H1 (cell line): Measurements from ENCODE around the gene UPB1. TPM values are rescaled to one million over a fixed set of nuclear protein-coding genes. Genes with fewer than 3 reads are reported as not detected.

Experiments
- CTCF ChIA-PET: fragments of 300-600 bp; sonication (Branson Sonifier 250); formaldehyde crosslinking; loops from one replicate; lab custom pipeline; 2021; ENCODE audit not compliant: partially characterized antibody; lab: Charles Lee
- POLR2A ChIA-PET: fragments of 300-600 bp; sonication (Branson Sonifier 250); formaldehyde crosslinking; loops from one replicate; lab custom pipeline; 2021; ENCODE audit warnings: inconsistent platforms; ENCODE audit not compliant: partially characterized antibody; lab: Charles Lee
- DNase-seq, 2 experiments: peaks; one replicate each; pipeline versions ENCODE4 v3.0.0 to v3.0.0-alpha.2; 2010 to 2022; ENCODE audit warnings: low spot score in 2 of 2, low read depth in 1 of 2, mixed read lengths in 1 of 2
- FAIRE-seq: peaks from 2 replicates; lab custom pipeline; 2011; peaks lifted over from hg19 to GRCh38; lab: Jason Lieb, UNC
- H2AFZ ChIP-seq: 2 replicates; pipeline ENCODE4 v1.8.1; 2012; ENCODE audit warnings: low read length, inconsistent platforms
- H2AK5ac ChIP-seq: 2 replicates; pipeline ENCODE4 v1.6.1; 2013; ENCODE audit warnings: low read depth, low read length
- H2BK120ac ChIP-seq: replicated peaks from 2 replicates; pipeline ENCODE3; 2013; ENCODE audit warnings: low read depth, low read length, inconsistent platforms
- H2BK12ac ChIP-seq: 2 replicates; pipeline ENCODE4 v1.6.1; 2013; ENCODE audit warnings: low read depth, low read length
- H2BK15ac ChIP-seq: 2 replicates; pipeline ENCODE4 v1.6.1; 2013; ENCODE audit warnings: low read length
- H2BK20ac ChIP-seq: 2 replicates; pipeline ENCODE4 v1.6.1; 2013; ENCODE audit warnings: low read length
- H2BK5ac ChIP-seq: 2 replicates; pipeline ENCODE4 v1.6.1; 2013; ENCODE audit warnings: low read depth, low read length
- H3K14ac ChIP-seq: 2 replicates; pipeline ENCODE4 v1.6.1; 2013; ENCODE audit warnings: inconsistent platforms; ENCODE audit not compliant: insufficient read length
- H3K18ac ChIP-seq: 2 replicates; pipeline ENCODE4 v1.6.1; 2013; ENCODE audit warnings: low read length; ENCODE audit errors: extremely low read depth
- H3K23ac ChIP-seq: 2 replicates; pipeline ENCODE4 v1.6.1; 2013; ENCODE audit warnings: inconsistent platforms; ENCODE audit not compliant: insufficient read length
- H3K23me2 ChIP-seq: 2 replicates; pipeline ENCODE4 v1.6.1; 2013; ENCODE audit warnings: low read depth, low read length
- H3K27ac ChIP-seq: 2 replicates; pipeline ENCODE4 v1.6.1; 2011; ENCODE audit warnings: low read depth, low read length, inconsistent platforms
- H3K27me3 ChIP-seq, 4 experiments: replicated peaks in 1 of 4; 1 replicate in 1 of 4; 2 replicates in 3 of 4; pipeline versions ENCODE4 v1.6.1 to v1.8.1; 2011 to 2013; ENCODE audit warnings: low read length in 3 of 4, mild to moderate bottlenecking in 3 of 4, inconsistent platforms in 2 of 4, mixed read lengths in 2 of 4, moderate library complexity in 1 of 4; ENCODE audit not compliant: control insufficient read depth in 3 of 4, insufficient read depth in 3 of 4; ENCODE audit errors: extremely low read depth in 1 of 4
- H3K36me3 ChIP-seq, 4 experiments: 2 replicates each; pipeline versions ENCODE4 v1.6.1 to v1.8.1; 2011 to 2013; ENCODE audit warnings: mild to moderate bottlenecking in 4 of 4, low read length in 3 of 4, moderate library complexity in 2 of 4, control low read depth in 1 of 4, inconsistent platforms in 1 of 4; ENCODE audit not compliant: insufficient read depth in 4 of 4, control insufficient read depth in 2 of 4
- H3K4ac ChIP-seq: replicated peaks from 2 replicates; pipeline ENCODE3; 2013; ENCODE audit warnings: low read length, low read depth, mixed read lengths, inconsistent platforms; ENCODE audit not compliant: insufficient read length
- H3K4me1 ChIP-seq, 4 experiments: replicated peaks in 1 of 4; 1 replicate in 1 of 4; 2 replicates in 3 of 4; pipeline versions ENCODE4 v1.6.1 to v1.8.1; 2011 to 2013; ENCODE audit warnings: low read length in 3 of 4, inconsistent platforms in 2 of 4, mixed read lengths in 1 of 4; ENCODE audit not compliant: insufficient read depth in 4 of 4, control insufficient read depth in 3 of 4
- H3K4me2 ChIP-seq, 2 experiments: 2 replicates each; pipeline versions ENCODE4 v1.6.1 to v1.8.1; 2011 to 2013; ENCODE audit warnings: low read depth in 2 of 2, low read length in 2 of 2, control low read depth in 1 of 2, inconsistent platforms in 1 of 2, mild to moderate bottlenecking in 1 of 2; ENCODE audit not compliant: insufficient read depth in 1 of 2
- H3K4me3 ChIP-seq, 4 experiments: fragments of 200-600, 300-600 bp in 1 of 4; sonication (generic), shearing (Covaris generic), sonication (Bioruptor Twin) in 1 of 4; 2 replicates each; pipeline versions ENCODE4 v1.5.1 to v1.8.1; 2011 to 2016; ENCODE audit warnings: low read length in 4 of 4, low read depth in 3 of 4, control low read depth in 2 of 4, inconsistent platforms in 2 of 4, mild to moderate bottlenecking in 2 of 4, mixed read lengths in 1 of 4, moderate library complexity in 1 of 4; ENCODE audit not compliant: insufficient read depth in 2 of 4; ENCODE audit errors: extremely low read depth in 1 of 4
- H3K56ac ChIP-seq: replicated peaks from 2 replicates; pipeline ENCODE3; 2013; ENCODE audit warnings: low read depth, mild to moderate bottlenecking, mixed read lengths, low read length, inconsistent platforms; ENCODE audit not compliant: insufficient read length
- H3K79me1 ChIP-seq: 2 replicates; pipeline ENCODE4 v1.6.1; 2013; ENCODE audit warnings: low read depth, low read length, control low read depth
- H3K79me2 ChIP-seq, 2 experiments: 2 replicates each; pipeline versions ENCODE4 v1.6.1 to v1.8.1; 2012 to 2013; ENCODE audit warnings: low read length in 2 of 2, mild to moderate bottlenecking in 2 of 2, inconsistent platforms in 1 of 2; ENCODE audit not compliant: insufficient read depth in 2 of 2, control insufficient read depth in 1 of 2
- H3K9ac ChIP-seq, 4 experiments: replicated peaks in 1 of 4; 1 replicate in 1 of 4; 2 replicates in 3 of 4; pipeline versions ENCODE4 v1.6.1 to v1.8.1; 2011 to 2013; ENCODE audit warnings: low read depth in 3 of 4, low read length in 3 of 4, control low read depth in 2 of 4, mild to moderate bottlenecking in 2 of 4, moderate library complexity in 2 of 4, inconsistent platforms in 1 of 4; ENCODE audit errors: extremely low read depth in 1 of 4
- H3K9me3 ChIP-seq, 2 experiments: 2 replicates each; pipeline versions ENCODE4 v1.6.1 to v1.8.1; 2012 to 2013; ENCODE audit warnings: mild to moderate bottlenecking in 2 of 2, moderate library complexity in 2 of 2, control low read depth in 1 of 2, inconsistent platforms in 1 of 2, low read depth in 1 of 2, low read length in 1 of 2, mixed read lengths in 1 of 2; ENCODE audit not compliant: insufficient read depth in 2 of 2
- H4K20me1 ChIP-seq, 2 experiments: replicated peaks in 1 of 2; 2 replicates each; pipeline versions ENCODE3 to v1.8.1; 2011 to 2013; ENCODE audit warnings: inconsistent platforms in 2 of 2, low read length in 2 of 2, mild to moderate bottlenecking in 1 of 2; ENCODE audit not compliant: insufficient read depth in 2 of 2, control insufficient read depth in 1 of 2
- H4K5ac ChIP-seq: 2 replicates; pipeline ENCODE4 v1.6.1; 2013; ENCODE audit warnings: low read length, low read depth, mixed read lengths, inconsistent platforms; ENCODE audit not compliant: insufficient read length
- H4K8ac ChIP-seq: 2 replicates; pipeline ENCODE4 v1.8.0; 2013; ENCODE audit warnings: mild to moderate bottlenecking, moderate library complexity, low read length, inconsistent platforms; ENCODE audit not compliant: insufficient read depth; ENCODE audit errors: extremely low read depth
- H4K91ac ChIP-seq: replicated peaks from 2 replicates; pipeline ENCODE3; 2013; ENCODE audit warnings: low read length, mixed read lengths, inconsistent platforms; ENCODE audit not compliant: insufficient read length
- RFX5 ChIP-seq: IDR thresholded peaks from 2 replicates; pipeline ENCODE4 v1.6.1; 2011; ENCODE audit warnings: low read depth, low read length, improper control_type of control experiment, borderline replicate concordance
- RXRA ChIP-seq: IDR thresholded peaks from 2 replicates; pipeline ENCODE4 v1.6.1; 2011; ENCODE audit warnings: low read depth, mild to moderate bottlenecking, low read length, moderate library complexity; ENCODE audit not compliant: insufficient read depth
- SUZ12 ChIP-seq: fragments of 200-600 bp; sonication (generic); IDR thresholded peaks from 2 replicates; pipeline ENCODE4 v1.6.1; 2012; ENCODE audit warnings: mild to moderate bottlenecking, inconsistent platforms, low read length, moderate library complexity, mixed read lengths
- TAF7 ChIP-seq: optimal IDR thresholded peaks from 2 replicates; pipeline ENCODE3; 2011; ENCODE audit warnings: low read depth, mild to moderate bottlenecking, inconsistent platforms, low read length, moderate library complexity, borderline replicate concordance
- WGBS, 2 experiments: shearing (Covaris generic) in 1 of 2; methylation state at CpG; one replicate each; pipeline versions ENCODE4 v1.1.6 to v1.1.7; 2013 to 2015; ENCODE audit warnings: low lambda C conversion rate in 2 of 2, mixed read lengths in 2 of 2, inconsistent platforms in 1 of 2, low coverage in 1 of 2, missing lambda C conversion rate in 1 of 2; ENCODE audit not compliant: insufficient replicate concordance in 2 of 2, insufficient coverage in 1 of 2, insufficient read length in 1 of 2; ENCODE audit errors: extremely low coverage in 1 of 2, missing lambda C conversion rate in 1 of 2; 5-methylcytosine and 5-hydroxymethylcytosine counted together
- polyA plus RNA-seq, 7 experiments: library from polyadenylated mRNA; depleted of rRNA in 3 of 7; stranded (reverse) in 5 of 7; unstranded in 2 of 7; fragments of >200 nt in 5 of 7; fragments of 200-250 nt in 2 of 7; gene quantifications; 1 replicate in 5 of 7; 2 replicates in 1 of 7; 4 replicates in 1 of 7; pipeline versions ENCODE4 v1.2.1 to v1.2.3, GENCODE V29; 2011 to 2013; ENCODE audit warnings: missing spikeins in 2 of 7, mixed read lengths in 2 of 7
- total RNA-seq: library from RNA; stranded (reverse); fragmentation: NEBNext Ultra II Directional; extraction: Animal tissue kit (Norgen Biotek cat#: 25700); gene quantifications from 2 replicates; pipeline ENCODE4 v1.2.1, GENCODE V29; 2021

UPB1 gene
- total and polyA plus RNA-seq, 2 of the 8 experiments (the other 6 are each of a cell fraction or from before 2014, with no cell fraction given): 0.09 TPM; not detected in 1

DNA sequence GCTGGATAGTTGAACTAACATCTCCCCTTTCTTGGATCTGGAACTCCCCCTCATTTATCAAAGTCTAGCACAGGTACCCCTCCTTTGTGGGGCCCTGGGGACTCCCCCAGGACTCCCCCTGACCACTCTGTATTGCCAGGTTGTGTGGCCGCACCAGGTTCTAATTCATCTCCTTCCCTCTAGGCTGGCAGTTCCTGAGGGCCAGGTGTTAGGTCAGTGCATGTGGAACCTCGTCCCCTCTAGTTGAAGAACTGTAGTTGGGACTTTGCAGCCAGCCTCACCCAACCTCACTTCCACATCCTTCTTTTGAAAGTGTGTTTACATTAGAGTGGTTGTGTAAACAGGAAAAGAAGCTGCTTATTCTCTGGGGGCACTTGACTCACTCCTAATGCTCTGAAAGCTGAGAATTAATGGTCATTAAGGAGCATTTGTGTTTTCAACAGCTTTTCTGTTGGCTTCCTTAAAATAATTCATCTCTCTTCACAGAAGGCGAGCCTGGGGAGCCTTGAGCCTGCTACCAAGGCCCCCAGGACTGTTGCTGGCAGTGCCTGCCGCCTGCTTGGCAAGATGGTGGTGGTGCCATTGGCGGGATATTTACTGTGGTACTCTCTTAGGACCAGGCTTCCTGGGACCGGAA lies 11.8 kb downstream of the UPB1 start:
- Histone ChIP-seq H2AK5ac (no peak overlapping the region; the same call in 1 of the 2 replicates), H4K20me1 (no peaks in the 10 kb centered on the region), H2BK15ac (no peak overlapping the region; the same call in 1 of the 2 replicates), H3K4me3 (peak overlapping the region in 1 of 4 experiments; percentile 26; a peak in 1 of 8 replicates), H3K4me1 (peaks cover 3 to 13% (median 8%) of the 10 kb centered on the region in 4 experiments; a peak in 5 of 7 replicates), H3K79me2 (no peaks in the 10 kb centered on the region), H3K18ac (no peak overlapping the region), H2BK20ac (peak overlapping the region; percentile 11; the same call in 1 of the 2 replicates), H2AFZ (no peak overlapping the region), H3K23ac (no peak overlapping the region), H4K8ac (0 out of 2 replicates have a peak overlapping the region, but pooled peaks have one; percentile 3), H3K79me1 (no peaks in the 10 kb centered on the region), H3K27me3 (peaks cover 0 to 2% (median 0%) of the 10 kb centered on the region in 4 experiments; a peak in 1 of 7 replicates), H2BK5ac (peak overlapping the region; percentile 19; the same call in 1 of the 2 replicates), H3K4ac (no peak overlapping the region), H3K4me2 (peak overlapping the region; percentile 48 to 66; a peak in 3 of 4 replicates), H3K27ac (no peak overlapping the region), H4K5ac (no peak overlapping the region), H4K91ac (peak overlapping the region; percentile 29), H3K9me3 (no peaks in the 10 kb centered on the region), H3K9ac (no peak overlapping the region), H2BK120ac (peak overlapping the region; percentile 57), H3K56ac (no peak overlapping the region), H3K23me2 (no peaks in the 10 kb centered on the region), H3K14ac (no peak overlapping the region), H3K36me3 (no peaks in the 10 kb centered on the region), H2BK12ac (no peak overlapping the region)
- ChIA-PET POLR2A (interaction anchor here (0.9 to 1.9 kb wide), 5 partner anchors 8 to 92 kb away, joined by 3 to 7 read pairs (median 3); no protein-coding TSS in a partner anchor), CTCF (interaction anchor here (0.8 to 15.1 kb wide), 18 partner anchors 9 to 114 kb away, joined by 3 to 201 read pairs (median 4); no protein-coding TSS in a partner anchor)
- FAIRE-seq (no peak), DNase-seq (no peak)
- 73% methylated on average over 6 of the region's 6 CpGs; no CpG with 5 or more reads in 1 of the 2 experiments for WGBS, 2 experiments
- TF ChIP-seq RXRA (no peak), SUZ12 (no peak), TAF7 (no peak), RFX5 (no peak)
